ENCODE data around the gene RITA1.
A peak's percentile ranks its signal among the peaks of the same experiment; 100 is the strongest.

RITA1 gene

DNA sequence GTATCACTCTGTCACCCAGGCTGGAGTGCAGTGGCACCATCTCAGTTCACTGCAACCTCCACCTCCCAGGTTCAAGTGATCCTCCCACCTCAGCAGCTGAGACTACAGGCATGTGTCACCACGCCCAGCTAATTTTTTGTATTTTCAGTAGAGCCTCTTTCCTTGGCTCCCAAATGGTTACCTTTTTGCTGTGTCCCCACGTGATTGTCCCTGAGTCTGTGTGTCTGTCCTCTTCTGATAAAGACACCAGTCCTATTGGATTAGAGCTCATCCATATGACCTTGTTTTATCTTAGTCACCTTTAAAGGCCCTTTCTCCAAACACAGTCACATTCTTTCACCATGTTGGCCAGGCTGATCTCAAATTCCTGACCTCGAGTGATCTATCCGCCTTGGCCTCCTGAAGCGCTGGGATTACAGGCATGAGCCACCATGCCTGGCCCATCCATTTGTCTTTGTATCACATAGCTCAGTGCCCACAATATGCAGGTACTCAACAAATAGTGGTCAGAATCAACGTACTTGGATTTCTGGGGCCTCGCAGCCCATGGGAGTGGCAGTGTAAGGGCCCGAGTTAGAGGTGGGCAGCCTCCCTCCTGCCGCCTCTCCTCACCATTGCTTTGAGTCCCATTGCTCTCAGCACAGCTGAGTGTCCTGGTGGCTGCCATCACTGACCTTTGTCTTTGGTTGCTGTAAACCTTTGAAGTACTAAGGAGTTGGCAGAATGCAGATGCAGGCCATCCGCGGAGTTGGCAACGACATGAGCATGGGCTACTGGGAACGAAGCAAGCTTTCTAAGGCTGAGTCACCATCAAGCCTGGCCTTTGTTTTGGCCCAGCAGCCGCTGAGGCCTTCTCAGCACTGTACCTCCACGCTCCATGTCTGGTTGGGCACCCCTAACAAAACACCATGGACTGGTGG lies 45.1 kb downstream of the RITA1 start:
- no peak for DNase-seq (ENCODE audit: low read depth in 2 of 2)

DNA sequence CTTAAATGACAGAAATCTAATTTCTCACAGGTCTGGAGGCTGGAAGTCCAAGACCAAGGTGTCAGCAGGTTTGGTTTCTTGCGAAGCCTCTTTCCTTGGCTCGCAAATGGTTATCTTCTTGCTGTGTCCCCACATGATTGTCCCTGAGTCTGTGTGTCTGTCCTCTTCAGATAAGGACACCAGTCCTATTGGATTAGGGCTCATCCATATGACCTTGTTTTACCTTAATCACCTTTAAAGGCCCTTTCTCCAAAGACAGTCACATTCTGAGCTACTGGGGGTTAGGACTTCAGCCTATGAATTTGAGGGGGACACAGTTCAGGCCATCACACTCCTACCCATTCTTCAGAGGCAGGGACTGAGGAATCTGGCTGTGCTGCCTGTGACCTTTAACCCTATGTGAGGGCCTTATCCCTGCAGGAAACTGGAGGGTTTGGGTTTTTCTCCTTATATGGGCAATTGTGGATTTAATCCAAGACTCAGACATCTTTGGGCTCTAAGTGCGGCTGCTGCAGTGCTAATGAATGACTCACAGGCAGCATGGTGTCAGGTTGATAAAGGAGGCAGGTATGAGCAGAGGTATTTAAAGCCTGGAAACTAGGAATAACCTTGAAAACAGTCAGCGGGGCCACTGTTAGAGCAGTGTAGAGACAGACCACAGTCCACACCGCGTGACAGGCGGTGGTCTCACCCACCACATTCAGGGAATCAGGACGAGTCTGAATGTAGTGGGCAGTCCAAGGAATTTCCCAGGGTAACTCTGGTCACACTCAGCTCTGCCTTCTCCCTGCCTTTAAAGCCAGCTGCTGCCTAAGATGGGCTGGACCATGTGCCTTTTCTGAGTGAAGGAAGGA lies 45.9 kb downstream of the RITA1 start:
- DNase-seq (ENCODE audit: low read depth in 2 of 2) = no peak

DNA sequence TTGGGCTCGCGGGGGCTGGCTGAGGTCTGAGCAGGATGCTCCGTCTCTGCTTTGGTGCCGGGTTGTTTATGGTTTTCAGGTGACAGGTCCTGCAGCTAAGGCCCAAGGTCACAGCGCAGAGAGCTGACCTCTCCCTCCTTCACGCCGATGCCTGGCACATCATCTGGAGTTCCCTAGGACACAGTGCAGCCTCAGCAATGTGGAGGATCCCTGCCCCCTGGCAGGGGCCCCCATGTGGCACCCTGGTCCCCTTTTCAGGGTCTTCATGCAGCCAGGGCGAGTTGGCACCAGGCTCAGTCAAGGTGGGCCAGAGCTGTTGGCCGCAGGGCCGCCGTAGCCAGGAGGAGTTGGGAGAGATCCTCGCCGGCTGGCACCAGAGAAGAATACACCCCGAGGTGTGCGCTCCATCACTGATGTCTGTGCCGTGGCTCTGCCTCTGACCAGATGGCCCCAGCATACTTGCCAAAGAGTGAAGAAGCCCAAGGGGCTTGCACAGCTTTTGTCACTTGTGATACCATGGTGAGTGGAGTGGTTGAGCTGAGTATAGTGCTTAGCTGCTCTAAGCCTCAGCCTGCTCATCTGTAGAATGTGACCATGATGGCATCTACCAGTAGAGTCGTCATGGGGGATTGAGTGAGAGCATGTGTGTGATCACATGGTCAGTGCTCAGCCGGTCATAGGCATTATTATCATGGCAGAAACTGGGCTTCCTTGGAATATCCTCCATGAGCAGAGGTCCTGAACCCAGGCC lies 46.7 kb downstream of the RITA1 start:
- no peak for DNase-seq (ENCODE audit: low read depth in 2 of 2)

DNA sequence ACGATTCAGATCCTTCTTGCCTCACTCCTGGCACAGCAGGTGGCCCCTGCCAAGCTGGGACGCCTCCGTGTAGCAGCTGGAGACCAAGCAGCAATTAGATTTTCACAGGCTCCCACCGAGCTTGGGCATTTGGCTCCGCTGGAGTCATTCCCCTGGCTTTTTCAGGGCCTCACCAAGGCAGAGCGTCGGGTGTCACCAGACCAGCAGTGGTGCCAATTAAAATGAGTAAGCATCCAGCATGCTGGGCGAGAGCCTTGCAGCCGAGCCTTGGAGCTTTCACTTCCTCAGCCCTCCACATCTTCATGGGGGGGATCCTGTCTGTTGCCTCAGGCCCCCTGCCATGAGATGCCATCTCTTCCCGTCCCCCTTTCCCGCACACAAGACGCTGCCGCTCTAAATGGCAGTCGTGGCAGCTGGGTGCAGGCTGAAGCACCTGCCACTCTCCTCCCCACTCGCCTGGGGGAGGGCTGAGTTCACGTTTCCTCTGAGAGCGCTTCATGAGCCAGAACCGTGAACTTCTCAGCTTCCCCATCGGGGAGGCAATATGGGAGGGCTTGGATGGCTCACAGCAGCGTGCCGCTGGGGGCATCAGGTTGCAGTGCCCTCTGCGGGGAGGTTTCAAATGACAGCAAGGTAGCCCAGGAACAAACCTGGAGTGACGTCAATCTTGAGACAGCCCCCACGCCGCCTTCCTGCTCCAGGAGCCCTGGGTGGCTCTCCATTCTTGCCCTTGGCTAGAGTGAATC lies 47.5 kb downstream of the RITA1 start:
- peak; percentile 26 to 40 for DNase-seq (ENCODE audit: low read depth in 2 of 2)

DNA sequence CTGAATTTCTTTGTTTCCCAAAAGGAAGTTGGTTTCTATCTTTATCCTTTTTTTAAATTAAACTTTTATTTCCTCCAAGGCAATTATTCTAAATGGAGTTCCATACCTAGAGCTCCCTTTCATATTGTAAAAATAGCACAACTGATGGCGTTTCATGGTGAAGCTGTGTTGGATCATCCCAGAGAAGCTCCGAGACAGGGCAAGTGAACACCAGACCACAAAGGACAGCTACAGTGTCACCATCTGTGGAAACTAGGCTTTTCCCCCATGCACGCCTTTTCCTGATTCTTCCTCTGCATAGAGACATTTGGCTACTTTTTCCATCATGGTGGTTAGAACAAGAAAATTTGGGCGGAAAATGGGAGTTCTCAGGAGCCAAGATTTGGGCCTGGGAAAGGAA lies 48.4 kb downstream of the RITA1 start:
- DNase-seq (ENCODE audit: low read depth in 2 of 2) = no peak

DNA sequence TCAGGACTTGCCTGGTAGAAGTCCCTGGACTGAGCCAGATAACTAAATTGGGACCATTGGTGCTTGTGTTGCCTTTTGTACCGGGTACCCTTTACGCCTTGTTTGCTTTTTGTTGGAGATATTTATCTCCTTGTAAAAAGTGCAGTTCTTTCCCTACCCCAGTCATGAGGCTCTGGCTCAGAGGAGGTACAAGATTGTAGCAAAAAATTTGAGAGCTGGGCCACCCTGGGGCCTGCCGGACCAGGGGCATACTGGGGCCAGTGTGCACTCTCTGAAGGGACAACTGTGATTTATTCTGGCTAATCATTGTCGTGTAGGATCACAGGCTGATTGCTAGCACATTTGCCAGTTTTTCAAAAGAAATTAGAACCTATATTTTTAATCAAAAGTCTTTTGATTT lies 49.0 kb downstream of the RITA1 start:
- no peak for DNase-seq (ENCODE audit: low read depth in 2 of 2)

DNA sequence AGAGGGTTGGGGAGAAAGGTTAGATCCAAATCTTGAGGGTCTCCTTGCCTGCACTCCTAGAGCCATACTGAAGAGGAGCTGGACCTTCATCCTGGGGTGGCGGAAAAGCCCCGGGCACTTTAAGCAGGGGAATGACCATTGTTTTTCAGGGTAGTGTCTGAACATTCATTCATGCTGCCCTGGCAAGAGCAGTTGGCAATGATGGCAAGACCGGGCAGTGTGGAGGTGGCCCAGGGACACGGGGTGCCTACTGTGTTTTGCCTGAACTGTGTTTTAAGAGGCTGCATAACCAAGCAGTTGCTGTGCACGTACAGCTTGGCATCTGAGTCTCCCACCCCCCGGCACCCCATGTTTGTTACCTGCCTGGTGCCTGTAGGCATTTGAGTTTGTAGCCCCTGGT lies 50.5 kb downstream of the RITA1 start:
- no peak for DNase-seq (ENCODE audit: low read depth in 2 of 2)

DNA sequence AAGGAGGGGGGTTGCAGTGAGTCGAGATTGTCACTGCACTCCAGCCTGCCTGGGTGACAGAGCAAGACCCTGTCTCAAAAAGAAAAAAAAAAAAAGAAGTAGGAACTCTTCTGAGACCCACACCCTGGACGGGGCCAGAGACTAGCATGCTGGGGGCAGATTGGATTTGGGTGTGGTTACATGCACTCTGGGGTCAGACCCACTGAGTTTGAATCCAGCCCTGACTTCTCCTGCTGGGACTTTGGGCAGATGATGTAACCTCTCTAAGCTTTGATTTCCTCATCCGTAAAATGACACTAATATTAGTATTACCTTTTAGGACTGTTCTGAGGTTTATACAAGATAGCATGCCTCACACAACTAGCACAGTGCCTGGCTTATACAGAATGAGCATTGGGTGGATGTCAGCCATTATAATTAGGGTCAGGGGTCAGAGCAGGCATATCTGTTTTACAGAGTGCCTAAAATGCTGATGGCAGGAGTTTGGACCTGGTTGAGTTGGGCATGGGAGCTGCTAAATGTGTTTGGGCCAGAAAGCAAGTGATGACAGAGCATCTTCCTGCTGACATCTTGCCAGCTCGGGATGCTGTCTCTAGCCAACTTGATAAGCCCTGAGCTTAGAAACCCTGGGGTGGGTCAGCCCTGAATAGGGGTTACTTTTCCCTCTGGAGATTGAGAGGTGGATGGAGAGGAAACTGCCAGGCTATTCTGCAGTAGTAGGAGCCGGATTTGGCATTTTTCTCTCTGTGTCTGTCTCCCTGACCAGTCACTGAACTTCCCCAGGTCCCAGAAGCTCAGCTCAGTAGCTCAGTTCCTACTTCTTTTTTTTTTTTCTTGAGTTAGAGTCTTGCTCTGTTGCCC lies 51.2 kb downstream of the RITA1 start:
- DNase-seq (ENCODE audit: low read depth in 2 of 2) = no peak

DNA sequence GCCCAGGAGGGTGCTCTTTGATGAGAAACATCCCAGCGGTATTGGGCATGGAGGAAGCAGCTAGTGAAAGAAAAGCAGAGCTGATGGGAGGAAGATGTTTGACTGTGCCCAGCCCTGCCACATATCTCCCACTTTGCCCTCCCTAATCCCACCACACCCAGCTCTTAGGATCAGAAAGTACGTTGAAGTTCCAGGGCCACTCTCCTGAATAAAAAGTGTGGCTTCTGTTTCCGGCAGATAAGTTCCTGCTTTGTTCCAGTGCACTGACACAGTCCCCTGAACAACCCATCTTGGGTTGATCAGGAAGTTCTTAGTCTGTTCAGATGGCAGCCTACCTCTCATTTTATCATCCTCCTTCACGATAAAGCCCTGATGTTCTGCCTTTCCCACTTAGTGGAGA lies 52.2 kb downstream of the RITA1 start:
- no peak for DNase-seq (ENCODE audit: low read depth in 2 of 2)

DNA sequence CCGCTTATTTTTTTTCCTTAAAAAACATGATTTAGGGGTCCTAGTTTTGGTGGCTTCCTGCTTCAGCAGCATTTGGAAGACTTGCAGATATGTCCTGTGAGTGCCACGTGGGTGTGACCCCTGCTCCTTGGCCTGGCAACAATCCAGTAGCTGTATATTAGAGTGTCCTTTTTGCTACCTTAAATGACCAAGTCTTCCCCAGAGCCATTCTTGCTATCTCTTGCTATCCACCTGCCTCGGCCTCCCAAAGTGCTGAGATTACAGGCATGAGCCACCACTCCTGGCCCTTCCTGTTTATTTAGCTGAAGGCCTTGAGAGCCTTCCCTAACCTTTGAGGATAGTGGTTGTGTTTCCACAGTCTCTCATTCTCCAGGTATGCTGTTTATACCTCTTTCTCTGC lies 52.8 kb downstream of the RITA1 start:
- no peak for DNase-seq (ENCODE audit: low read depth in 2 of 2)

DNA sequence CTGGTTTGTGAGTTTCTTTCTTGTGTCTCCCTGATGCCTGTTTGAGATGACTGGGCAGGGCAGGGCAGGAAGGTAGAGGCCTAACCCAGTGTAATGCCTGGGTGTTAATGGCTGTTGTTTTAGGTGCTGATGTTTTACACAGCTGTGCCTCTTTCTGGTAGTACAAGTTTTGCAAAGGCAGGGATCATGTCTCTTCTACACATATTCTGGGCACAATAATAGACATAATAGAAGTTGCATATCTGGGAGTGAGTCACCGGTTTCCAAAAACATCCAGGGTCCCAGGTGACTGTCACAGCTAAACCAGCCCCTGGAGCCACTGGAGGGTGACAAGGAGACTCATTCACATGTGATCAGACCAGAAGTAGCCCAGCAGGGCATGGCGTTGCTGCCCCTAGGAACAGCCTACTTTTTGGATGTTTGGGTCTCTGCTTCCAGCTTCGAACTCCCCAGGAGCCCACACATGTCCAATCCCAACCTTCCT lies 53.8 kb downstream of the RITA1 start:
- no peak for DNase-seq (ENCODE audit: low read depth in 2 of 2)

DNA sequence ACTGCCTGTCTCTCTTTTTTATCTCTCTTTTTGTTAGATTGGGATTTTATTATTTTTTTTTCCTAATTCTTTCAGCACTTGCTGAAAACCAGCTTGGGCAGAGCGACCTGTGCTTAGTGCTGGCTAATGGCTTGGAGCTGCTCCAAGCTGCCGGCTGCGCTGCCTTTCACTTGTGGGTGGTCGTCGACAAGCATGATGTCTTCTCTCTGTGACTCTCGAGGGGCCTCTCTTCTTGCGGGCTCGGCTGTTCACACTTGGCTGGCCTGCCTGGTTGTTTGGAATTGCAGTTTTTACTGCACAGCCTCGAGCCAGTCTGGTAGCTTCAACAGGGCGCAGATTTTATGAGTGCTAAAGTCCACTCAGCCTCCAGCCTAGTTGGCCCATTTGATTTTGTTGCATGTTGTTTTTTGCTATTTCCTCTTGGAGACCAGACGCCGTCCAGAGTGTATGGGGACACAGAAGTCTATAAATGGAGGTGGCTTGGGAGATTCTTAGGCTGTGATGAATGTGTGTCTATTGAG lies 54.4 kb downstream of the RITA1 start:
- no peak for DNase-seq (ENCODE audit: low read depth in 2 of 2)

DNA sequence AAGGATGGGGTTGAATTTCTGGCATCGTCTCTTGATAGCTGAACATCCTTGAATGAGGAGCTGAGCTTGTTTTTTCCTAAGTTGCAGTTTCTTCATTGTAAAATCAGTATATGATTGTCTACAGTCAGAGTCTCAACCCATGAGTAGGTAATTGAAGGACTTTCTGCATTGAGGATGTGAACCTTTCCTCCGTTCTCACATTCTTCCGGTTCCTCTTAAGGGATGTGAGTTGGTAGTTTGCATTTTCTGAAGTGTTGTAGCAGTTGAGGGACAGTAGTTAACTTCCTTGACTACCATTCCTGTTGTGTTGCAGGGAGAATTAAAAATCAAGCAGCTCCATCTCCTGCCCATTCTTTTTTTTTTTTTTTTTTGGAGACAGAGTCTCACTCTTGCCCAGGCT lies 54.9 kb downstream of the RITA1 start:
- no peak for DNase-seq (ENCODE audit: low read depth in 2 of 2)

DNA sequence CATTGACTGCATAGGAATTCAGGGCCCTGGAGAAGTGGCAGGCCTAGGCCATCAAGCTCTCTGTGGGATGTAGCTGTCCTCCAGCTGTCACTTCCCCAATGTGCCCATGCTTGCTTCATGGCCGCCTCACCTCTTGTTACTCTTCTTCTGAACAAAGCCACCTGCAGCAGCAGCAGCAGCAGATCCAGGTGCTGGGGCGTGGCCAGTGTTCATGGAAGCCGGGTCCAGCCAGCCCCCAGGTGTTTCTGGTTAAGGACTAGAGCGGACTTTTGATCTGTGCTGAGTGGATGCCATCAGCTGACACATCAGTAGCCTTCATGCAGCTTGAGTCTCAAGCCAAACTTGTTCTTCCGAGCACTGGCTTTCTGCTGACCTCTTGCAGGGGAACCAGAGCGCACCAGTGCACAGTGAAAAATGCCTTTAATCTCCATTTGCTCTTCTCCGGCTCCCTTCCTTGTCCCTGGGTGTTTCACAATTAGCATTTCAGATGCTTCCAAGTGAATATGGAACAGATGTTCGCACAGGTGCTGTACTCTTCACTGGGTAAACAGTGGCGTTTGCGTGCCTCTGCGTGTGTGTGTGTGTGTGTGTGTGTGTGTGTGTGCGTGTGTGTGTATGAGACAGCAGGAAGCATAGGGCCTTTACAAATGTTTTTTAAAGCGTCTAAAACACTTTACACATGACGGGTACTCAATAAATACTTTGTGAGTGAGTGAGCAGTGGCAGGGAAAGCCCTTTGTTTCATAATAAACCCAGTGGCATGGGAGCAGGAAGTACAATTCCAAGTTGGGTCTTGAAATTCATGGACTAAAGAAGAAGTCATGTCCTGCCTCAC lies 55.9 kb downstream of the RITA1 start:
- DNase-seq (ENCODE audit: low read depth in 2 of 2) = no peak
